ENCODE measurements around the gene SENP8. TPM values are rescaled to one million over a fixed set of nuclear protein-coding genes. Genes with fewer than 3 reads are reported as not detected.

Gene SENP8
- total and polyA plus RNA-seq, 7 donors = 1.5 to 5.0 (median 3.3) TPM

- no peak overlapping the region for H3K4me3 ChIP-seq
- no peak for TF ChIP-seq CTCF (IDR thresholded peaks at IDR 0.05)
- intact Hi-C loops (cut with DNase I) = no loop called here
- H3K9me3 ChIP-seq = no peaks in the 10 kb centered on the region
- H3K27ac ChIP-seq = no peak overlapping the region
- WGBS, 3 donors = 80 to 88% (median 88%) methylated on average over 6 of the region's 6 CpGs
- no peaks in the 10 kb centered on the region for H3K36me3 ChIP-seq (ENCODE audit: insufficient read depth in 1 of 2, low read depth in 1 of 2)
- ATAC-seq (no peak), DNase-seq (no peak)
- no peaks in the 10 kb centered on the region for H3K4me1 ChIP-seq
- no peaks in the 10 kb centered on the region for H3K27me3 ChIP-seq (ENCODE audit: insufficient read depth in 3 of 3, low read length in 2 of 3)
Measured at GRCh38 chr15:72173401-72173800, 55.2 kb downstream of the SENP8 start.

GRCh38 chr15:72173864-72174550, 55.8 kb downstream of the SENP8 start:
- ATAC-seq (no peak), DNase-seq (no peak)
- Histone ChIP-seq H3K4me1 (no peaks in the 10 kb centered on the region), H3K4me3 (no peak overlapping the region), H3K36me3 (ENCODE audit: insufficient read depth in 1 of 2, low read depth in 1 of 2) (no peaks in the 10 kb centered on the region), H3K27me3 (ENCODE audit: insufficient read depth in 3 of 3, low read length in 2 of 3) (no peaks in the 10 kb centered on the region), H3K27ac (no peak overlapping the region), H3K9me3 (no peaks in the 10 kb centered on the region)
- WGBS, 3 donors = 83 to 84% (median 84%) methylated on average over 12 of the region's 12 CpGs
- TF ChIP-seq CTCF (IDR thresholded peaks at IDR 0.05) = no peak
- intact Hi-C loops (cut with DNase I) = no loop called here

GRCh38 chr15:72174551-72175165, 56.5 kb downstream of the SENP8 start:
- H3K36me3 ChIP-seq (ENCODE audit: insufficient read depth in 1 of 2, low read depth in 1 of 2) = no peaks in the 10 kb centered on the region
- H3K4me3 ChIP-seq = no peak overlapping the region
- H3K27ac ChIP-seq = no peak overlapping the region
- DNase-seq (no peak), ATAC-seq (no peak)
- WGBS, 3 donors = 68 to 79% (median 77%) methylated on average over 5 of the region's 5 CpGs
- H3K27me3 ChIP-seq (ENCODE audit: insufficient read depth in 3 of 3, low read length in 2 of 3) = no peaks in the 10 kb centered on the region
- no peak for TF ChIP-seq CTCF (IDR thresholded peaks at IDR 0.05)
- no peaks in the 10 kb centered on the region for H3K9me3 ChIP-seq
- H3K4me1 ChIP-seq = no peaks in the 10 kb centered on the region
- intact Hi-C loops (cut with DNase I) = no loop called here

GRCh38 chr15:72175186-72176044, 57.2 kb downstream of the SENP8 start:
- 89 to 94% (median 90%) methylated on average over 15 of the region's 15 CpGs for WGBS, 3 donors
- no peaks in the 10 kb centered on the region for H3K9me3 ChIP-seq
- no peaks in the 10 kb centered on the region for H3K36me3 ChIP-seq (ENCODE audit: insufficient read depth in 1 of 2, low read depth in 1 of 2)
- no peaks in the 10 kb centered on the region for H3K27me3 ChIP-seq (ENCODE audit: insufficient read depth in 3 of 3, low read length in 2 of 3)
- intact Hi-C loops (cut with DNase I) = no loop called here
- no peak overlapping the region for H3K4me3 ChIP-seq
- H3K27ac ChIP-seq = no peak overlapping the region
- no peak for ATAC-seq
- no peak for DNase-seq
- H3K4me1 ChIP-seq = no peaks in the 10 kb centered on the region
- TF ChIP-seq CTCF (IDR thresholded peaks at IDR 0.05) = no peak

All from psoas muscle (tissue), 8 donors.